ENCODE data around the gene KMT2D. TPM values are rescaled to one million over a fixed set of nuclear protein-coding genes. Genes with fewer than 3 reads are reported as not detected.
A peak's percentile ranks its signal among the peaks of the same experiment; 100 is the strongest.

KMT2D gene
- total and polyA plus RNA-seq, 2 donors (not counting 3 experiments of a cell fraction or from before 2014, with no cell fraction given), result 15.1 to 120 TPM

- POLR2A ChIA-PET, result no interaction called here
- TF ChIP-seq CTCF (IDR thresholded peaks at IDR 0.05; ENCODE audit: extremely low read depth in 1 of 2, insufficient read depth in 1 of 2, low read depth in 1 of 2, low read length in 2 of 2) (peak in 1 of 2 donors; percentile 3), MAX (IDR thresholded peaks at IDR 0.05; ENCODE audit: insufficient read depth, insufficient read length) (no peak)
- DNase-seq (ENCODE audit: low read depth, low spot score), result no peak
- no peaks in the 10 kb centered on the region for H4K20me1 ChIP-seq (replicated peaks; ENCODE audit: control insufficient read depth, extremely low read depth, insufficient read depth, low read length)
- peaks cover 15% of the 10 kb centered on the region for H3K4me1 ChIP-seq (ENCODE audit: control insufficient read depth, extremely low read depth, insufficient read depth, low read length)
- no peak for FAIRE-seq
- H3K9me3 ChIP-seq (replicated peaks; ENCODE audit: control insufficient read depth, insufficient read depth, low read length), result no peaks in the 10 kb centered on the region
- H3K4me3 ChIP-seq (replicated peaks in 1 of 3; ENCODE audit: insufficient read depth in 1 of 3, low read depth in 1 of 3, low read length in 3 of 3), result no peak overlapping the region
- dilution Hi-C loops (cut with MboI; ENCODE audit: extremely low pct_ligation_motif_present, low sequenced_read_pairs) (no loop called here), intact Hi-C loops (cut with micrococcal nuclease) (no loop called here)
- no peak overlapping the region for H3K4me2 ChIP-seq (ENCODE audit: insufficient read depth, low read length)
- H3K27me3 ChIP-seq (ENCODE audit: control insufficient read depth in 2 of 2, insufficient read depth in 2 of 2, low read length in 2 of 2), result no peaks in the 10 kb centered on the region
- H3K79me2 ChIP-seq (ENCODE audit: control insufficient read depth, insufficient read depth, low read length), result peaks cover 10% of the 10 kb centered on the region
- H3K9me1 ChIP-seq (replicated peaks; ENCODE audit: control insufficient read depth, extremely low read depth, insufficient read depth, low read length), result no peaks in the 10 kb centered on the region
- CTCF ChIA-PET, result interaction anchor here (1.2 to 8.7 kb wide), 5 partner anchors 9 to 29 kb away, joined by 3 to 115 read pairs (median 4); no protein-coding TSS in a partner anchor
- H2AFZ ChIP-seq (ENCODE audit: low read depth, low read length), result no peak overlapping the region
- no peak overlapping the region for H3K9ac ChIP-seq (replicated peaks; ENCODE audit: extremely low read depth, insufficient read depth, low read length)
- BruUV-seq (replicated peaks), result no TSS peak
- H3K27ac ChIP-seq (ENCODE audit: insufficient read depth, low read depth, low read length), result no peak overlapping the region
- peaks cover 3 to 8% of the 10 kb centered on the region in 2 experiments for H3K36me3 ChIP-seq (ENCODE audit: control insufficient read depth in 2 of 2, extremely low read depth in 1 of 2, insufficient read depth in 2 of 2, low read length in 2 of 2)
Observed at GRCh38 chr12:49014547-49014946, 46.0 kb downstream of the KMT2D start.

GRCh38 chr12:49013428-49013827 lies 47.2 kb downstream of the KMT2D start:
- no peak overlapping the region for H3K4me2 ChIP-seq (ENCODE audit: insufficient read depth, low read length)
- CTCF ChIA-PET, result interaction anchor here (1.2 to 8.7 kb wide), 3 partner anchors 8 to 30 kb away, joined by 4 to 115 read pairs (median 5); no protein-coding TSS in a partner anchor
- H3K9me3 ChIP-seq (replicated peaks; ENCODE audit: control insufficient read depth, insufficient read depth, low read length), result no peaks in the 10 kb centered on the region
- H3K27me3 ChIP-seq (ENCODE audit: control insufficient read depth in 2 of 2, insufficient read depth in 2 of 2, low read length in 2 of 2), result no peaks in the 10 kb centered on the region
- no TSS peak for BruUV-seq (replicated peaks)
- no peak overlapping the region for H3K9ac ChIP-seq (replicated peaks; ENCODE audit: extremely low read depth, insufficient read depth, low read length)
- no peak overlapping the region for H2AFZ ChIP-seq (ENCODE audit: low read depth, low read length)
- H3K79me2 ChIP-seq (ENCODE audit: control insufficient read depth, insufficient read depth, low read length), result peaks cover 10% of the 10 kb centered on the region
- no peak for TF ChIP-seq JUN (IDR thresholded peaks at IDR 0.05; ENCODE audit: borderline replicate concordance, insufficient read depth, insufficient read length, low read depth)
- no peak for TF ChIP-seq POLR2AphosphoS5 (IDR thresholded peaks at IDR 0.05; ENCODE audit: insufficient read depth, low read depth, low read length)
- no peak for TF ChIP-seq GATA2 (IDR thresholded peaks at IDR 0.05; ENCODE audit: insufficient read depth, insufficient read length, low read depth, low read length)
- no peak for TF ChIP-seq MYC (IDR thresholded peaks at IDR 0.05; ENCODE audit: low read depth, low read length)
- TF ChIP-seq FOS (IDR thresholded peaks at IDR 0.05; ENCODE audit: borderline replicate concordance, insufficient read depth, low read length), result no peak
- no peak for TF ChIP-seq EZH2 (IDR thresholded peaks at IDR 0.05; ENCODE audit: borderline replicate concordance, low read depth, low read length, severe bottlenecking)
- TF ChIP-seq CTCF (IDR thresholded peaks at IDR 0.05; ENCODE audit: extremely low read depth in 1 of 2, insufficient read depth in 1 of 2, low read depth in 1 of 2, low read length in 2 of 2), result no peak
- TF ChIP-seq MAX (IDR thresholded peaks at IDR 0.05; ENCODE audit: insufficient read depth, insufficient read length), result no peak
- no peak for TF ChIP-seq POLR2A (IDR thresholded peaks at IDR 0.05; ENCODE audit: low read depth, low read length)
- no peaks in the 10 kb centered on the region for H4K20me1 ChIP-seq (replicated peaks; ENCODE audit: control insufficient read depth, extremely low read depth, insufficient read depth, low read length)
- dilution Hi-C loops (cut with MboI; ENCODE audit: extremely low pct_ligation_motif_present, low sequenced_read_pairs), result no loop called here
- no peak for FAIRE-seq
- POLR2A ChIA-PET, result no interaction called here
- intact Hi-C loops (cut with micrococcal nuclease), result no loop called here
- no peaks in the 10 kb centered on the region for H3K9me1 ChIP-seq (replicated peaks; ENCODE audit: control insufficient read depth, extremely low read depth, insufficient read depth, low read length)
- peaks cover 9% of the 10 kb centered on the region for H3K4me1 ChIP-seq (ENCODE audit: control insufficient read depth, extremely low read depth, insufficient read depth, low read length)
- no peak overlapping the region for H3K27ac ChIP-seq (ENCODE audit: insufficient read depth, low read depth, low read length)
- no peak for DNase-seq (ENCODE audit: low read depth, low spot score)
- H3K36me3 ChIP-seq (ENCODE audit: control insufficient read depth in 2 of 2, extremely low read depth in 1 of 2, insufficient read depth in 2 of 2, low read length in 2 of 2), result peaks cover 3 to 8% of the 10 kb centered on the region in 2 experiments
- no peak overlapping the region for H3K4me3 ChIP-seq (replicated peaks in 1 of 3; ENCODE audit: insufficient read depth in 1 of 3, low read depth in 1 of 3, low read length in 3 of 3)

Data from endothelial cell of umbilical vein (primary cell).